ENCODE data around the gene RPS6KA2.

RPS6KA2 gene

GRCh38 chr6:166498228-166498627 is 128.8 kb downstream of the RPS6KA2 start:
- H3K4me3 ChIP-seq (ENCODE audit: control insufficient read depth, low read depth, low read length) = no peak overlapping the region
- TF ChIP-seq CTCF (conservative IDR thresholded peaks at IDR 0.05; ENCODE audit: control insufficient read depth, insufficient read depth, low read depth, low read length) = no peak
- DNase-seq (ENCODE audit: low read depth) = no peak

GRCh38 chr6:166497087-166497899 is 129.8 kb downstream of the RPS6KA2 start:
- no peak overlapping the region for H3K4me3 ChIP-seq (ENCODE audit: control insufficient read depth, low read depth, low read length)
- no peak for DNase-seq (ENCODE audit: low read depth)
- TF ChIP-seq CTCF (conservative IDR thresholded peaks at IDR 0.05; ENCODE audit: control insufficient read depth, insufficient read depth, low read depth, low read length) = no peak

DNA sequence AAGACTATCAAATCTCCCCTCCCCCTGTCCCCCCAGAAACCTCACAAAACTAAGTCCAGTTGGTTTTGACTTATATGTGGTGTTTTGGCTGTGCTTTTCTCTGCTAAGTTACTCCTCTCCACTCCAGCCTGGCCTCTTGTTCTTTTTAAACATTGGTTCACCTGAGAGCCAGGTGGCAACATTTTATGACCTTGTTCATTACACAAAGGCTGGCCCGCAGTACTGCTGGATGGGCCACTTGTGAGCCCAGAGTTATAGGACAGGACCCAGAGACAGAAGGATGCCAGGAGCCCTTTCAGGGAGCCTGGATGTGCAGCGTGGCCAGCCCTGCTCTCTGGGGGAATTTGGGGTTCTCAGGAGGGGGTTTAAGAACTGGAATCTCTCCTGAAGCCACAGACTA is 130.6 kb downstream of the RPS6KA2 start:
- no peak overlapping the region for H3K4me3 ChIP-seq (ENCODE audit: control insufficient read depth, low read depth, low read length)
- no peak for TF ChIP-seq CTCF (conservative IDR thresholded peaks at IDR 0.05; ENCODE audit: control insufficient read depth, insufficient read depth, low read depth, low read length)
- DNase-seq (ENCODE audit: low read depth) = no peak

- H3K4me3 ChIP-seq (ENCODE audit: control insufficient read depth, low read depth, low read length) = no peak overlapping the region
- no peak for DNase-seq (ENCODE audit: low read depth)
- TF ChIP-seq CTCF (conservative IDR thresholded peaks at IDR 0.05; ENCODE audit: control insufficient read depth, insufficient read depth, low read depth, low read length) = no peak
Observed at GRCh38 chr6:166495487-166496314, 131.3 kb downstream of the RPS6KA2 start.

- DNase-seq (ENCODE audit: low read depth) = no peak
- no peak overlapping the region for H3K4me3 ChIP-seq (ENCODE audit: control insufficient read depth, low read depth, low read length)
- TF ChIP-seq CTCF (conservative IDR thresholded peaks at IDR 0.05; ENCODE audit: control insufficient read depth, insufficient read depth, low read depth, low read length) = no peak
Observed at GRCh38 chr6:166494757-166495486, 132.1 kb downstream of the RPS6KA2 start.

- no peak for DNase-seq (ENCODE audit: low read depth)
- no peak overlapping the region for H3K4me3 ChIP-seq (ENCODE audit: control insufficient read depth, low read depth, low read length)
- TF ChIP-seq CTCF (conservative IDR thresholded peaks at IDR 0.05; ENCODE audit: control insufficient read depth, insufficient read depth, low read depth, low read length) = no peak
Observed at GRCh38 chr6:166494101-166494441, 133.0 kb downstream of the RPS6KA2 start.

All from fibroblast of mammary gland (primary cell).